Stimulated activated CD8-positive, alpha-beta memory T cell treated with anti-CD3 and anti-CD28 coated beads, Interleukin-7, amount 100 ng/mL, for 48 hours (primary cell): ENCODE results near the gene FUT2.
"Not testable (repeated sequence)": the region's sequence is repeated elsewhere in the genome, so short reads cannot be mapped to it uniquely, and the experiment has no call there.

Experiments
- DNase-seq, 2 donors: peaks; one replicate each; pipeline ENCODE4 v3.0.0-alpha.2; 2020; ENCODE audit warnings: low read depth in 1 of 2; ENCODE audit errors: extremely low read depth in 1 of 2

Gene FUT2

DNA sequence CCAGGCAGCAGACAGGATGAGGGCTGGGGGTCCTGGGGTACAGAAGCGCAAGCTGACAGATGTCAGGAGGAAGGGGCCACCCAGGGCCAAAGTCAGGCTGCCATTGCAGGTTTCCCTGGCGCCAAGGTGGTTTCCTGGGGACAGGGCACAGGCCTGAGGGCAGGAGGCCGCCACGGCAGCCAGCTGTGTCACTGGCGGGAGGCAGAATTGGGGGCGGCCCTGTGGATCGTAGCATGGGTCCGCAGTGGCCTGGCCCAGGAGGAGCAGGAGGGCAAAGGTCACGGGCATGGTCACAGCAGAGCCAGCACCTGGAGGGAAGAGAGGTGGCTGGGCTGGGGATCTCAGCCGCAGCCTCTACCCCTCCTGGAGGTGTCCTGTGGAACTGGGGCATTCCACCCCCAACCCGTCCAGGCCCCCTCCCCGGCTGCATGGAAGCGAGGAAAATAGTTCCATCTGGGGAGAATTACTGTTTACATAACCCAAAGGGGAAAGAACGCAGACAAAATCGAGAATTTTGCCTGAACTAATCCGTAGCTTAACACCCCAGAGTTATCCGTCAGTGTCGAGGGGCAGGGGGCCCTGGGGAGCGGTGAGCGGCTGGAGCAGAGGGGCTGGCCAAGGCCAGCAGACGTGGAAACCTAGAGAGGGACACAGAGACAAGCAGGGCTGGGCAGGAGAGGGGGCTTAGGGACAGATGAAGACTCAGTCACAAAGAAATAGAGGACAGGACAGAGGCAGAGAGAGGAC, 24.9 kb upstream of the FUT2 start:
- no peak for DNase-seq

DNA sequence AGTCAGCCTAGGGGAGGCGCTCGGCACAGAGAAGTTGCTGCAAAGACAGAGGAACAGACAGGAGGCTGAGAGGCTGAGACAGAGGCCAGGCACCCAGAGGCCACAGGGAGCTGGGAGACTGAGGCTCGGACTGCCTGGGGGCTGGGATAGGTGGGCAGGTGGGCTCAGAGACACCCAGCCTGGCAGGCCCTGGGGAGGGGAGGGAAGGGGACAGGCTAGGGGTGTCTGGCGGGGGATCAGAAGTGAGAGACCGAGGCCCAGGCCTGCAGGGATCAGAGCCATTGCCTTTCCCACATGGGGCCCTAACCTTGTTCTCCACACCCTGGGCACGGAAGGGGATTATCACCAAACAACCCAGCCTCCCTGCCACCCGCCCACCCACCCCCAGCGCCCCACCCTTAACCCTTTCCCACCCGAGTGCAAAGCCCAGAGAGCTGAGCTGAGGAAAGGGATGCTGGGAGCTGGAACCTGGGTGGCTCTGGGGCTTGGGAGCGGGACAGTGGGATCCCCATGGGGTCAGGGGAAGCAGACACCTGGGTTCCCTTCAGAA, 24.2 kb upstream of the FUT2 start:
- no peak for DNase-seq

DNA sequence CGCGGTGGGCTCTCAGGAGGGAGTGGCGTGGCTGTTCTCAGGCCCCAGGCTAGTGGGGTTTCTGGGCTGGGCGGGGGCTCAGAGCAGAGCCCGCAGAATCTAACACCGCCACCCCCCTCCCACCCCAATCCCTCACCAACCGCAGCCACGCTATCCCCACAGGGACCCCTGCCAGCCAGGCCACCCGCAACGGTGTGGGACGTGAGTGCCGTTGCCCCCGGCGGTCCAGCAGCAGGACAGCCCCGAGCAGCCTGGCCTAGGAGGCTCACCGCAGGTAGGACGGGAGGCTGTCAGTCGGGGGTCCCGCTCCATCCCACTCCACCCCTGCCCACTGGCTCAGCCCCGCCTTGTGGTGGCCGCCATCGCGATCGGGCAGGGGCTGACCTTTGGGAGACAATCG, 22.8 kb upstream of the FUT2 start, which contains the start of gene NTN5:
Gene NTN5 (minus strand): TSS at position 24 of the 400 bp plus-strand sequence. CDS start 2,031 bp downstream, outside the sequence.
- DNase-seq, result no peak

DNA sequence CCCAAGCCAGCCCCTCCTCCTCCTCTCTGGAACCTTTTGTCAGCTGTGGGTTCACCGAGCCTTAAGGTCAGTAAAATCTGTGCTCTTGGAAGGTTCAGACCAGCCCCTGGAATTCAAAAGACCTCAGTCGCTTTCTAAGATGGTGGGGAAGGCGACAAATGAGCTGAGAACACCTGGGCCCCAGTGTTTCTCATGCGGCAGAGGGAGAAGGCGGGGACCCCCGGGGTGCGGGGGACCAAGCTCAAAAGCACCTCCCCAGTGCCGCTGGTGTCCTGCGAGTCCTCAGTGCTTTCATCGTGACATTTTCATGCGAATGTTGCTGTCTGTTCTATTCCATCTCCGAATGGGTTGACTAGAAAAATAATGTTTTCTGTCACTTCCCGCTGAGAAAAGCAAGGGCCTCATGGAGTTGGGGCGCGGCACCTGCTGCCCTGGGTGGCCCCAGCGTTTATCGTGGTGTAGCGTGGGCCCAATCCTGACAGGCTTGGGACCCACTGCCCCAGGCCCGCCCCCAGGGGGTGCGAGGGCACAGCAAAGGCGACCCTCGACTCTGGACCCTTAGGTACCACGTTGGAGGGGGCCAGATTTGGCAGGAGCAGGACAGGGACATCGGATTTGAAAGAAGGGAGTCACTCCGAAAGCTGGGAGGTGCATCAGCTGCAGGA, 22.2 kb upstream of the FUT2 start:
- DNase-seq, result no peak

DNA sequence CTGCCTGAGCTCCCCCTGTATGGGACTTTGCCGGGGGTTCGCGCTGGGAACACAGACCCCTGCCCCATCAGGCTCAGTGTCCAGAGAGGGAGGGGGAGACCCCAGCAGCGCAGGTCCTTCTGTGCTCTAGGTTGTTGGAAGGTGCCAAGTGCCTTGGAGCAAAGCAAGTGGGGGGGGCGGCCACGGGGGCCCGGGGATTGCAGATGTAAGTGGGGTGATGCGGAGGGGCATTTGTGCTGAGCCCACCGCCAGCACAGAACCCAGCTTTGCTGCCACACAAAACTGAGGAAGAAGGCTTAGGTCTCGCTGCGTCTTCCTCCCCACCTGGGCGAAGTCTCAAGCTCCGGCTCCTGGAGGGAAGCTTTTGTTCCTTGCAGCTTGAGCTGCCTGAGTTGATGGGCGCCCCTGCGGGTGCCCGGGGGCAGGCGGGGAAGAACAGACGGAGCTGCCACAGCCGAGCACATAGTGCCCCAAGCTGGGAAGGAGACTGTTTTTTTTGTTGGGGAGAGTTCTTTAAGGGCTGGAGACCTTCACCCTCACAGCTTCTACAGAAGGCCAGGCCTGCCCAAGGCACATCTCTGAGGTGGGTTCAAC, 21.5 kb upstream of the FUT2 start:
- DNase-seq, result no peak

DNA sequence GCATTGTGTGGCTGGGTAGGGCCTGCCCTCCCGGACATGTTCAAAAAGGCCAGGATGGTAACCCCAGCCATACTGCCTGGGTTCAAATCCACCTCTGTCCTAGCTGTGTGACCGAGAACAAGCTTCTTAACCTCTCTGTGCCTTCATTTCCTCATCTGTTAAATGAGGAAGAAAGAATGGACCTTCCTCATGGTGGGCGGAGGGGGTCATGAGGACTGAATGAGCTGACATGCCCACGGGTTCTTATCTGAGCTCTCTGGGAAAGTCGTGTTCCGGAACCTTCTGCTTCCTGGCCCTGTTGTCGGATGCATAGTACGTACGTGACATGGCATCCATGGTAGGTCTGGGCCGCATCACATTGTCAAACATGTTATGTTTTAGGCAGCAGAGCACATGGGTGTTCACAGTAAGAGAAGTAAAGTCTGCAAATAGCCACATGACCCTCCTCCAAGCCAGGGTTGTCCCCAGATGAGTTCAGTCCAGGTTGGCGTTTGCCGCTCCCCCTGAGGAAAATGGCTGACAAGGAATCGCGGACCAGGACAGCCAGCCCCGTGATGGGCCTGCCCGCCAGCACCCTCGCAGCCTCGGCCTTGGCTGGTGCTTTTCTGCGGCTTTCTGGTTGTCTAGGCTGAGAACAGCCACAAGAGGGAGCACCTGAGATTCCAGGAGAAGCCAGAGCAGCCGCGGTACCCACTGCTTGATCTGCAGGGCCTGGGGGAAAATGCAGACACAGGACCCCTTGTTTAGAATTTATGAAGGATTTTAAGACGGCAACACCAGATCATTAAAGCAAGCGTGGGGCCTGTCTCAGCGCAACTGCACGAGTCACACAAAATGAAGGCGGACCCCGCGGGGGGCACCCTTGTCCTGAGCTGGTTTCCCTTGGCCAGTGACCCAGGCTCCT, 20.6 kb upstream of the FUT2 start:
- peak; percentile 43 to 65 for DNase-seq

DNA sequence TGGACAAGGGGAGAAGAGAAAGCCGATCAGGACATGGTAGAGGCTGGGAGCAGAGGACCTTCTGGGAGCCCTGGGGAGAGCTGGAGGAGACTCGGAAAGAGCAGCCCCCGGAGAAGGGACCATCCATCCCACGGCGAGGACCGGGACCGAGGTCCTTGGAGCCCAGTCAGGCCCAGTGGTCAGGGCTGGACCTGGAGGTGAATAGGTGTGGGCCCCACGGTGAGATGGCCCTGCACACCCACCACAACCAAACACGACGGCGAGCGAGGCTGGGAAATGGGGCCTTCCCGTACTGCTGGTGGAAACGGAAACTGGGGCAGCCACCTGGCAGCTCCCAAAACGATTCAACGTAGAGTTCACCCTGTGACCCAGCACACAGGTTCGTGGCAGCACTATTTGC, 19.3 kb upstream of the FUT2 start:
- no peak for DNase-seq

DNA sequence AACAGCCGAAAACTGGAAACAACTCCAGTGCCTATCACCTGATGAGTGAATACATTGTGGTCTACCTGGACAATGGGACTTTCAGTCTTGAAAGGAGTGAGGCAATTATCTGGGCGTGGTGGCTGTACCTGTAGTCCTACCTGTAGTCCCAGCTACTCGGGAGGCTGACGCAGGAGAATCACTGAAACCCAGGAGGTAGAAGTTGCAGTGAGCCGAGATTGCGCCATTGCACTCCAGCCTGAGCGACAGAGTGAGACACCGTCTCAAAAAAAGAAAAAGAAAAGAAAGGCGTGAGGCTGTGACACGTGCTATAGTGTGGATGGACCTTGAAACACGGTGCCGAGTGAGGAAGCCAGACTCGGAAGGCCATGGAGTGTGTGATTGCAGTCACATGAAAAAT, 18.9 kb upstream of the FUT2 start:
- no peak for DNase-seq

DNA sequence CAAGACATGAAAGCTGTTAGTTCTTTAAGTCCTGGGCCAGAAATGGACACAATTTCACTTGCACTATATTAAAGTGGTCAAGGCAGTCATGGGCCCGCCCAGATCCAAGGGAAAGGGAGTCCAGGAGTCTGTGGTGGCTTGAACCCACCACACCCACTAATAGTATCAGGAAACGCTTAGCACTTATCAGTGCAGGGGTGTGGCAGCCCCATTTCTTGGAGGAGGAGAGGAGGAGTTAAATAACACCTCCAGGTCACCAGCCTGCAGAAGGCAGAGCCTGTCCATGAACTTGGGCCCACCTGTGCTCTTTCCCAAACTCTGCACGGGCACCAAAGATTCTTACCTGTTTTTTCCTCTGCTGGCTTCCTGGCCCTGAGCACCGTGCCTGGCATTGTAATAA, 17.6 kb upstream of the FUT2 start:
- DNase-seq, result no peak

DNA sequence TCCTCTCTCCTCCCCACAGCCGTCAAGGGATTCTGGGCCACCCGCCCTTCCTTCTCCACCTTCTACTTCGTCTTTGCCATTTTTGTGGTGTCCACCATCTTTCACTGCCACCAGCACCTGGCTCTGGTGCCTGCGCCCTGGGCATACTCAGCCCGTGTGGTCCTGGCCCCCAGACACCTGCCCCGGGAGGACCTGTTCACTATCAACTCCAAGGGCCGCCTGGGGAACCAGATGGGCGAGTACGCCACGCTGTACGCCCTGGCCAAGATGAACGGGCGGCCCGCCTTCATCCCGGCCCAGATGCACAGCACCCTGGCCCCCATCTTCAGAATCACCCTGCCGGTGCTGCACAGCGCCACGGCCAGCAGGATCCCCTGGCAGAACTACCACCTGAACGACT, 15.8 kb upstream of the FUT2 start:
- DNase-seq, result not testable (repeated sequence)

DNA sequence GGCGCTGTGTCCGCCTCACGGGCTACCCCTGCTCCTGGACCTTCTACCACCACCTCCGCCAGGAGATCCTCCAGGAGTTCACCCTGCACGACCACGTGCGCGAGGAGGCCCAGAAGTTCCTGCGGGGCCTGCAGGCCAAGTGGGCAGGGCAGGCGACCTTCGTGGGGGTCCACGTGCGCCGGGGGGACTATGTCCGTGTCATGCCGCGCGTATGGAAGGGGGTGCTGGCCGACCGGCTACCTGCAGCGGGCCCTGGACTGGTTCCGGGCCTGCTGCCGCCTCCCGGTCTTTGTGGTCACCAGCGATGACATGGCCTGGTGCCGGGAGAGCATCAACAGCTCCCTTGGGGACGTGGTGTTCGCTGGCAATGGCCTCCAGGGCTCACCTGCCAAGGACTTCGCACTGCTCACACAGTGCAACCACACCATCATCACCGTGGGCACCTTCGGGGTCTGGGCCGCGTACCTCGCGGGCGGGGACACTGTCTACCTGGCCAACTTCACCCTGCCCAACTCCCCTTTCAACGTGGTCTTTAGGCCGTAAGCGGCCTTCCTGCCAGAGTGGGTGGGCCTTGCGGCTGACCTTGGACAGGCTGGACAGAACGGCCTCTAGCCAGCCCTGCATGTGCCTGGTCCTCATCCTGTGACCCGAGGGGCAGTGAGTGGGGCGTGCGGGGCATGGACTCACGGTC, 15.2 kb upstream of the FUT2 start:
- DNase-seq, result no peak

DNA sequence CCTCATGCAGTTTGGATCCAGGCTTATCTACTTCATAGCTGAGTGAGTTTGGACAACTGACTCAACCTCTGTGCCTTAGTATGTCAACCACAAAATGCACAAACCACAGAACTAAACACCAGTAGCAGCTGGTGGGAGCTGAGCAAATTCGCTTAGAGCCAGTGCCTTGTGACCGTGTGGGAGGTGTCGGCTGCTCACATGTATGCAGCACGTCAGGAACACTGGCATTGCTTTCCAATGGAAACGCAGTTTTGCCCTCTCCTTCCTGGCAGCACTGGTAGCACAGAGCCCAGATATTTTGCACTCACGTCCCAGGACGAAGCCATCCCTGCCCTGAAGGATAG, 14.7 kb upstream of the FUT2 start:
- DNase-seq, result no peak

DNA sequence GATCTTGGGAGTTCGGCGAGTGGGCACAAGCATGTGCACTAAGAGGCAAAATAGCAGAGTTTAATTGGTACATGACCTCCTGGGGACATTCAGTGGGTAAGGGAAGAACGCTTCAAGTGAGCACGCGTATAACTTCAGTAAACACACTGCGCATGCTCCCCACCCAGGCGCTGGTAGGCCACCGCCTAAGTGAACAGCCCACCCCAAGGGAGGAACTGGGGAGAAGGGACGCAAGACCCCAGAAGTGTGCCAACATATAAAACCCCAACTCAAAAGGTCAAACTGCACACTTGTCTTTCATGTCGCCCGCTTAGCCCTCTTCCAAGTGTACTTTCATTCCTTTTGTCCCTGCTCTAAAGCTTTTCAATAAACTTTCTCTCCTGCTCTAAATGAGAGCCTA, 12.4 kb upstream of the FUT2 start:
- peak in 1 of 2 donors; percentile 26 for DNase-seq

DNA sequence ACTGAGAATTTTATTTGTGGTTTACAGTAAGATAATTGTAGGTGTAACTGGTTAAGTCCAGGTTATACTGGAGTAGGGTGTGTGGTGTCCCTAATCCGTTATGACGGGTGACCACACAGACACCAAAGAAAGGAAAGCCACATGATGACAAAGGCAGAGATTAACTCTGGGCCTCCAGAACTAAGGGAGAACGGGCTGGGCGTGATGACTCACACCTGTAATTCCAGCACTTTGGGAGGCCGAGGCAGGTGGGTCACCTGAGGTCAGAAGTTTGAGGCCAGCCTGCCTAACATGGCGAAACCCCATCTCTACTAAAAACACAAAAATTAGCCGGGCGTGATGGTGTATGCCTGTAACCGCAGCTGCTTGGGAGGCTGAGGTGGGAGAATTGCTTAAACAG, 10.2 kb upstream of the FUT2 start:
- DNase-seq, result no peak

DNA sequence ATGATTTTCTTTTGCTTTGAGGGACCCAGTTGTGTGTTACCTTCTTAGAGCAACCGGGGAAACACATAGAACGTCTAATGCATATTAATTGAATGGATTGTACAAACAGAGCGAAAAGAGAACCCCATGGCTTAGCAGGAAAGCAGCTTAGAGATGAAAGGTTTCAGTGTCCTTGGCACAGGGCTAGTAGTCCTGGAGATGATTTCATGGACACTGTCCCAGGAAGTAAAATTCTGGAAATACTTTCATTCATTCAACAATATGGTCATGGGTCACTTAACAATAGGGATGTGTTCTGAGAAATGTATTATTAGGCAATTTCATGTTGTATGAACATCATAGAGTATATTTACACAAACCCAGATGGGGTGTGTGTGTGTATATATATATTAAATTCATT, 9.7 kb upstream of the FUT2 start:
- DNase-seq, result no peak

DNA sequence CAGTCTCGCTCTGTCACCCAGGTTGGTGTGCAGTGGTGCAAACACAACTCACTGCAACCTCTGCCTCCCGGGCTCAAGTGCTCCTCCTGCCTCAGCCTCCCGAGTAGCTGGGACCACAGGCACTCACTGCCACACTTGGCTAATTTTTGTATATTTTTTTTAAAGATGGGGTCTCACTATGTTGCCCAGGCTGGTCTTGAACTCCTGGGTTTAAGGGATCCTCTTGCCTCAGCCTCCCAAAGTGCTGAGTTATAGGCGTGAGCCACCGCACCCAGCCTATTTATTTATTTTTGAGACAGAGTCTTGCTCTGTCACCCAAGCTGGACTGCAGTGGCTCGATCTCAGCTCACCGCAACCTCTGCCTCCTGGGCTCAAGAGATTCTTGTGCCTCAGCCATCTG, 9.1 kb upstream of the FUT2 start:
- DNase-seq, result not testable (repeated sequence)

DNA sequence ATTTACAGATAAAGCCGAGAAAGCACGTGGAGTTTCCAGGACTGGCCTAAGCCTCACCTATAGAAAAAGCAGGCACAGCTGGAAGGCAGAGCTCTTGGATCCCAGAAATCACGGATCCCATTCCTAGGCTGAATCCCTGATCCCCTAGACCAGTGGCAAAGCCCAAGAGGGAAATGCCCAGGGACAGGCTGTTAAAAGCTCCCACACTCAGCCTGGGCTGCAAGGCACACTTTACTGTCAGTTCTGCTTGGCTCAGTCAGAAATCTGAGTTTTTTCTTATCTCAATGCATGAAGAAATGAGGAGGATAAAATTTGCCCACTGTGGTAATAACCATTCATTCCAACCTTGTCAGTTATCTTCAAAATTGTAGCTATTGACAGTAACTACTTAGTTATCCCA, 8.0 kb upstream of the FUT2 start:
- no peak for DNase-seq

DNA sequence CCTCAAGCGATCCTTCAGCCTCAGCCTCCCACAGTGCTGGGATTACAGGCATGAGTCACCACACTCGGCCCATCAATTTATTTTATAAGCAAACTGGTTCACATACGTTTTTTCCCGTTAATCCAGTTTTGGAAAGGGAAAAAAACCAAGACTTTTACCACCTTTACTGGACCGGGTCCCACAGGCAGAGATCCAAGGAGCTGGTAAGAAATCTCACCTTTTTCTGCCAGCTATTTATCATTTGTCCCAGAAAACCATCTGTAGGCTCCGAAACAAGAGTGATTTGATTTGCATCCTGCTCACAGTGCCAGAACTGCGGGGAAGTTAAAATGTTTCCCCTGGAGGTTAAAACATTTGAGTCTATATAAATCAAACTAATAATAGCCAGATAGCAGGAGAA, 6.3 kb upstream of the FUT2 start:
- no peak for DNase-seq

DNA sequence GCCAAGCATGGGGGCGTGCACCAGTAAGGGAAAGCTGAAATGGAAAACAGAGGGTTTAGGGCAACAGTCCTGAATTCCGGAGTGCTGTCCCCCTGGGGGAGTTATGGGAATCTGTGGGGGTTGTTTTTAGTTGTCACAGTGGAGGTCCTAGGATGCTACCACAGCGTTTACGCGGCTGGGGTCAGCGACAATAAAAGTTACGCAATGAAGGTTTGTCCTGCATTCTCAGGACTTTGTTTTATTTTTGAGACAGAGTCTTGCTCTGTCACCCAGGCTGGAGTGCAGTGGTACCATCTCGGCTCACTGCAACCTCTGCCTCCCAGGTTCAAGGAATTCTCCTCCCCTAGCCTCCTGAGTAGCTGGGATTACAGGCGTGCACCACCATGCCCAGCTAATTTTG, 2.1 kb upstream of the FUT2 start:
- not testable (repeated sequence) for DNase-seq

DNA sequence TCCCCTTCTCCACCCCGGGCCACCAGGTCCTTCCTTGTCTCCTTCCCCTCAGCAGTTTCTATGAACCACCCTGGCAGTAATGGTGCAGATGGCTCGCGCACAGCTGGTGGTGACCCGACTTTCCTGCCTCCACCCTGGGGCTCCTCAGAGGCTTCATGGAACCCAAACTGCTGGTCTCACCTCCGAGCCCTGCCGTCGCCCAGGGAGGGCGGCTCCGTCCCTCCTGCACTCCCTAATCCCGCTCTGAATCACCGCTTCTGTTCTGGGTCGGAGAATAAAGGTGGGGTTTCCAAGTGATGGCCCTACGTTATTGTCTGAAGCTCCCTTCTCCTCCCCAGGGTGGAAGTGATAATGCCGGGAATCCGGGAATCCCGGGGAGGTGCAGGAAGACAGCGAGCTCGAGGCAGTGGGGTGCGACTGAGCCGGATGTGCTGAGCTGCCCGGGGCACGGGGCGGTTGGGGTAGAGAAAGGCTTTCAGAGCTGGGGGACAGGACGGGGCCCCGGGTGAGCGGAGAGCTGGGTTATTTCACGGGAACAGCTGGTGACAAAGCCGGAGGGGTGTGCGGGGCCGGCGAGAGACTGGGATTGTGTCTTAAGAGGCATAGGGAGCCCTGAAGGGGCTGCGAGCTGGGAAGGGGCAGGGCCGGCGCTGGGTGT, 711 bp downstream of the FUT2 start:
- DNase-seq, result no peak
